GM19467 (cell line): ENCODE results near the gene DEPP1.

Source experiments
- ATAC-seq: cut with Tn5 transposase; IDR thresholded peaks from one replicate; pipeline ENCODE4 v1.9.1; 2021; ENCODE audit warnings: mild to moderate bottlenecking, moderate library complexity; ENCODE audit not compliant: unreplicated experiment

DEPP1 gene

GRCh38 chr10:44968091-44968490 lies 10.5 kb downstream of the DEPP1 start:
- no peak for ATAC-seq

GRCh38 chr10:44967616-44968015 lies 11.0 kb downstream of the DEPP1 start:
- ATAC-seq: no peak

DNA sequence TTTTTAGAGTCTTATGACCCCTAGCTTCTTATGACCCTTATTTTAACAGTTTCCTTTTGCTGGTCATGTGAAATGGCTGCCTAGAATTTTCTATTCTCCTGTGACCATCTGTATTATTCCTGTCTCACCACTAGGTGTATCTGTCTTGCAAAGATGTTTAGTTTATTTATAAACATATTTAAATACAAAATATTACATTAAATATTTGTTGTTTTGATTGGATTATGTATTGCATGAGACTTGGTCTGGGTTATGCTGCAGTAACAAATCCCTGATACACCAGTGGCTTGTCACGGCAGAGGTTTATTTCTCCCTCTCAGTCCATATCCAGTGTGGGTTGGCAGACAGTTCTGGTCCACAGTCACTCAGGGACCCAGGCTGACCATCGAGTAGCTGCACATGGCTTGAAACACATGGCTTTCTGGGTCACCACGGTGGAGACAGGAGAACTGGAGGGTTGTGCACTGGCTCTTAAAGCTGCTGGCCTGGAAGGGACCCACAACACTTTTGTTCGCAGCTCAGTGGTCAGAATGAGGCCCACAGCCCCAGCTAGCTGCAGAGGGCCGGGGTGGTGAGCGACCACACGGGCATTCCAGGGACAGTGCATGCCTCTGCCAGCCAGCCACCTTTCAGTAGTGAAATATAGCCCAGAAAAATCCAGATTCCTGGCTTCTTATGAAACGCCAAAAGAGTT lies 11.6 kb downstream of the DEPP1 start:
- ATAC-seq: no peak

DNA sequence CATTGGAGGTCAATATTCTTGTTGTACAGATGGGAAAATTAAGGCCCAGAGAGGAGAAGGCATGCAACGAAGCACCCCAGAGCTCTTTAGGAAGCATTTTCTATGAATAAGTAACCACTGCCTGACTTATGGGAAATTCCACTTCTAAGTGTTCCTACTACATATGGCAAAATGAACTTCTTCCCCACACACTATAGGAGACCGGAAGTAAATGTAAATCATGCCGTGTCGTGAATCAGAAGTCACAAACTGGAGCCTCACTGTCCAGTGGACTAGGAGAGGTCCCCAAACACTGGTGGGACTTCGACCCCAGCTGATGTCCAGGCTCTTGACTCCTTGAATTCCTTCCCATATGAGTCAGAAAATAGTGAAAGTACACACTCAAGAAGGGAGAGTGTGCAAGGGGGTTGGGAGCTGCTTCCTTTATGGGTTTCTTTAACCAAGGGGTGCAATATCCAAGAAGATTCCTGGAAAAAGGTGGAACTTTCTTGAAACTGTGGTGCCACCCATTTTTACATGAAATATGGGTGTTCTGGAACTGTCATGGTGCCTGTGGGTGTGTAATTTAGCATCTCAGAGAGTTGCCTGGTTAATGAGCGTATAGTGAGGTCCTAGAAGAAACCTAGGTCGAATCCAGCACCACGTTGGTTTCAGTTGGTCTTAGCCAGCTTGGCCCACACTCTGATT lies 12.3 kb downstream of the DEPP1 start:
- ATAC-seq: peak; percentile 31

DNA sequence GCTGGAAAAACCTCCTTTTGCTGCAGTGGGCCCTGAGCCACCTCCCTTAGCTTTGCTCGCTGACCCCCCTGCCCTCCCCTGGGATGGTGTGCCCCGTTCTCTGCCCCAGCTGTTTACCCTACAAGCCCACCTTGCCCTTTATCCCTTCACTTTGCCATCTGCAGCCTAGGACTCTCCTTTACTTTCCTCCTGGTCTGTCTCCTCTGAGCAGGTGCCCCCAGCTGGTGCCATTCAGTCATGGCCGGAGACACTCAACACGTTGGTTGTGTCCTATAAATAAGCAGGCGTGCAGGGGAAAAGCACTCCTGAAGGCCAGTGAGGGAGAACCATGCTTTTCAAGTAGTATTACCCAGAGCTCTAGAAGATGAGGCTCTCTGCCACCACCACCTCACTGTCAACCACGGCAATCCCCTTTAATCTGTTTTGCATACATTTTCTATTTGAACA lies 12.9 kb downstream of the DEPP1 start:
- ATAC-seq: peak; percentile 28

DNA sequence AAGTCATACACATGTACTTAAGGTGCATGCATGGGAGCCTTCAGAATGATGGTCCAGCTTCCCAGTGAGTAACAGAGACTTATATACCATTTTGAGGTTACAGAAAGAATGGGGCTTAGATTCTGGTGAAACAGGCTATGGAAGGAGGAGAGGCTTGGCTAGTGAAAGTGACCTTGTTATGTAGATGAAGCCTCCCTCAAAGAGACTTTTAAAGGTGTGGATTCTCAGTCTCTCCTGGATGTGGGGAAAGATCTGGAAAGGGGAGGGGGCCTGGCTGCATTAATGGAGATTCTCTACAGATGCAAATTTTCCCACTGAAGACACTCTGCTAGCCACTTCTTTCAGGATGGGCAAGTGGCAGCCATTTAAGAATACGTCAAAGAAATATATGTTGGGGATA lies 13.5 kb downstream of the DEPP1 start:
- no peak for ATAC-seq

- ATAC-seq: no peak
Observed at GRCh38 chr10:44963772-44964633, 14.6 kb downstream of the DEPP1 start.

- ATAC-seq: no peak
Observed at GRCh38 chr10:44962870-44963738, 15.5 kb downstream of the DEPP1 start.

- no peak for ATAC-seq
Observed at GRCh38 chr10:44961931-44962750, 16.5 kb downstream of the DEPP1 start.

- ATAC-seq: no peak
Observed at GRCh38 chr10:44961230-44961571, 17.4 kb downstream of the DEPP1 start.

GRCh38 chr10:44960482-44961229 lies 18.0 kb downstream of the DEPP1 start:
- ATAC-seq: no peak

DNA sequence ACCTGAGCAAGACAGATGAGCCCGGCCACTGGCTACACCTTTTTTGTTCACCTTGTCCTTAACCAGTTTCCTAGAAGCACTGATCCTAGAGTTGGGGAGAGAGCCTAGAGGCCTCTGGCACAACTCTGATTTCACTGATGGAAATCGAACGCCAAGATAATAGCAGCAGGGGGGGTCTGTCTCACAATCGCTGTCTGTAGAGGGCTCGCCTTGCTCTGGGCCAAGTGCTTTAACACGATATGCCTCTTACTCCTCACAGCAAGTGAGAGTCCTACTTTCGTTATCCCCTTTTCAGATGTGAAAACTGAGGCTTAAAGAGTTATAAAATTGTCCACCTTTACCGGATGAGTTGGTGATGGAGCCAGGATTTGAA lies 18.5 kb downstream of the DEPP1 start:
- ATAC-seq: no peak

DNA sequence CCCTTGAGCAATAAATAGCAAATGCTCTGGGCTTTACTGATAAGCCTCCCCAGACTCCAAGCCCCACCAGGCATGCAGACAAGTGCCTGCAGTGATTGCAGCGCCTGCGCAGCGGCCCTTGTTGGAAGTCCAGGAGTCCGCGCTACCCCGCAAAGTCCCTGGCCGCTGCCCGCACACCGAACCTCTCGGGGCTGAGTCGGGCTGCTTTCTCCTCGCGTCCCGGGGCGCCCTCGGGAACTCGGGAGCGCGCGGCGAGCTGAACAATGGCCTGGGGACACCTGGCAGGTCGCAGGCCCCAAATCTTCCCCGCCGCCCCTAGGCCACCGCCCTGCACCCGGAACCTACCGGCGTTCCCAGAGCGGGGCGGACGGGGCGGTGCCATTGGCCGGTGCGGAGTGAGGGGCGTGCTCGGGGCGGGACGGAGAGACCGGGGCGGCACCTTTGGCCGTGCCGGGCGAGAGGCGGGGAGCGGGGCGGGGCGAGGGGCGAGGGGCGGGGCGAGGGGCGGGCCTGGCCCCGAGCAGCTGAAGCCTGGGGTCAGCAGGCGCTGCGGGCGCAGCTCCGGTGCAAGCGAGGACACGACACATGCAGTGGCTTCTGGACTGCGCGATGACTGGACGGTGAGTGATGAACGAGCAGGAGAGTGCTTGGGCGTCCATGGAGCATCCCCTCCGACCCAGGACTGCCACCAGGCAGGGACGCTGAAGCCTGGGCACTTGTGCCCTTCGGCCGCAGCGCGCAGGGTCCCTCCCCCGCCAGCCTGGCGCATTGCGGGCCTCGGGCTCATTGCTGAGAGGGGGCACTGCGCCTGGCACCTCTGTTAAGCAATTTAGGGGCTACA lies 19.1 kb downstream of the DEPP1 start, which contains the start of gene RASSF4:
TSS of gene RASSF4 (plus strand) at position 556 of the 841 bp plus-strand sequence. CDS start 10,401 bp downstream, outside the sequence.
- peak; percentile 94 for ATAC-seq

DNA sequence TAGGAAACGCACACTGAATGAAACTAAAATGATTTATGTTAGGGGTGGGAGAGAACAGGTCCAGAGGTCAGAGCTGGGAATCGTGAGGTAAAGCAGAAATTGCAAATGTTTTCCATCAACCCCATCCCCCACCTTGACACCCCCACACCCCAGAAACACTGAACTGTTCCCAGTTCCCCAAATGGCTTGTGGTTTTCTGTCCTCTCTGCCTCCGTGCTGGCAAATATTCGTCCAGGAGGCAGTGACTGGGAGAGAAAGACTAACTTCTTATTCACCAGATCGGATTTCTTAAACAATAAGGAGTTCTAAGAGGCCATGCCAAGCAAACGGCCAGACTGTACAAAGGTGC lies 19.7 kb downstream of the DEPP1 start:
- ATAC-seq: no peak

DNA sequence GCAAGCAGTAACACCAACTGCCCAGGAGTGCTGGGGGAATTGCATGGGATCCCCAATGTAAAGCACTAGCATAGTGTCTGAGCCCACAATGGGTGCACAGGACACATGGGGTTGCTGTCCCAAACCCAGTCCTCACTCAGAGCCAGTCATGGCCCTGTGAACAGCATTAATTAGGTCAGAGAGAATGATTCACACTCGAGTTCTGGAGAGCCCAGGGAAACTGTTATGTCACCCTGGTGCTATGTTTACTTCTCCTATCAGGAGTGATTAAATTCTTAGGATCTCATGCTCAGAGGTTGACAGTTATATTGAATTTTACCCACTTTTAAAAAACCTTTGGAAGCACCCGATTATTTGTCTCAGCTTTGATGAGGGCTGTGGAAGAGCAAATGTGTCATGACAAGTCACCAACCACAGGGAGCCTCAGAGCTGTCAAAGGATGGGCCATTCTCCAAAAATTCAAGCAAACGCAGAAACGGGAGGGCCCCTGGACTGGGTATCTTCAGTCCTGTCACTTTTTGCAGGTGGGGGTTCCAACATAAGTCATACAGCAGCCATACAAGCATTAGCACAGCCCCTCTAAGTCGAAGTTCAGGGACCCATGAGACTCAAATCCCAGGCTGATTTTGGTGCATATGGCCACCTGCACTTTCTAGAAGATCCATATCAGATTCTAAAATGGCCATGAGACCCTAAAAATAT lies 20.3 kb downstream of the DEPP1 start:
- no peak for ATAC-seq

- ATAC-seq: no peak
Observed at GRCh38 chr10:44956717-44957706, 21.6 kb downstream of the DEPP1 start.

DNA sequence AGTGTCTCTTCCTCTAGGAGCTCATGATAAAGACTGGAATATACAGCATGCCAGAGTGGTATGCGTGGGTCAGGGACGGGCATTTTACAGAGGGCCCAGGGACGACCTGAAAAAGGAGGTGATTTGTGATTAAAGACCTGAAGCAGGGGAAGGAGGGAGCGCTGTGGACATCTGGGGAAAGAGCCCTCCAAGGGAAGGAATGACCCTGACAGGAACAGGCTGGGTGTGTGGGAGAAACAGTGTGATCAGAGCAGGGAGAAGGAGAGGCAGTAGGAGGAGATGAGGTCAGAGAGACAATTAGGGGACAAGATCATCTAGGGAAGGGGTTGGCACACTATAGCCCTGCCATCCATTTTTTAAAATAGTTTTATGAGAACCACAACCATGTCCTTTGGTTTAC lies 22.4 kb downstream of the DEPP1 start:
- no peak for ATAC-seq
